GM19328 (cell line): ENCODE measurements around the gene SGIP1.

Experiments
- ATAC-seq: cut with Tn5 transposase; IDR thresholded peaks from one replicate; pipeline ENCODE4 v1.9.1; 2021; ENCODE audit warnings: mild to moderate bottlenecking, moderate library complexity; ENCODE audit not compliant: unreplicated experiment

The SGIP1 gene, protein sequence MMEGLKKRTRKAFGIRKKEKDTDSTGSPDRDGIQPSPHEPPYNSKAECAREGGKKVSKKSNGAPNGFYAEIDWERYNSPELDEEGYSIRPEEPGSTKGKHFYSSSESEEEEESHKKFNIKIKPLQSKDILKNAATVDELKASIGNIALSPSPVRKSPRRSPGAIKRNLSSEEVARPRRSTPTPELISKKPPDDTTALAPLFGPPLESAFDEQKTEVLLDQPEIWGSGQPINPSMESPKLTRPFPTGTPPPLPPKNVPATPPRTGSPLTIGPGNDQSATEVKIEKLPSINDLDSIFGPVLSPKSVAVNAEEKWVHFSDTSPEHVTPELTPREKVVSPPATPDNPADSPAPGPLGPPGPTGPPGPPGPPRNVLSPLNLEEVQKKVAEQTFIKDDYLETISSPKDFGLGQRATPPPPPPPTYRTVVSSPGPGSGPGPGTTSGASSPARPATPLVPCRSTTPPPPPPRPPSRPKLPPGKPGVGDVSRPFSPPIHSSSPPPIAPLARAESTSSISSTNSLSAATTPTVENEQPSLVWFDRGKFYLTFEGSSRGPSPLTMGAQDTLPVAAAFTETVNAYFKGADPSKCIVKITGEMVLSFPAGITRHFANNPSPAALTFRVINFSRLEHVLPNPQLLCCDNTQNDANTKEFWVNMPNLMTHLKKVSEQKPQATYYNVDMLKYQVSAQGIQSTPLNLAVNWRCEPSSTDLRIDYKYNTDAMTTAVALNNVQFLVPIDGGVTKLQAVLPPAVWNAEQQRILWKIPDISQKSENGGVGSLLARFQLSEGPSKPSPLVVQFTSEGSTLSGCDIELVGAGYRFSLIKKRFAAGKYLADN

DNA sequence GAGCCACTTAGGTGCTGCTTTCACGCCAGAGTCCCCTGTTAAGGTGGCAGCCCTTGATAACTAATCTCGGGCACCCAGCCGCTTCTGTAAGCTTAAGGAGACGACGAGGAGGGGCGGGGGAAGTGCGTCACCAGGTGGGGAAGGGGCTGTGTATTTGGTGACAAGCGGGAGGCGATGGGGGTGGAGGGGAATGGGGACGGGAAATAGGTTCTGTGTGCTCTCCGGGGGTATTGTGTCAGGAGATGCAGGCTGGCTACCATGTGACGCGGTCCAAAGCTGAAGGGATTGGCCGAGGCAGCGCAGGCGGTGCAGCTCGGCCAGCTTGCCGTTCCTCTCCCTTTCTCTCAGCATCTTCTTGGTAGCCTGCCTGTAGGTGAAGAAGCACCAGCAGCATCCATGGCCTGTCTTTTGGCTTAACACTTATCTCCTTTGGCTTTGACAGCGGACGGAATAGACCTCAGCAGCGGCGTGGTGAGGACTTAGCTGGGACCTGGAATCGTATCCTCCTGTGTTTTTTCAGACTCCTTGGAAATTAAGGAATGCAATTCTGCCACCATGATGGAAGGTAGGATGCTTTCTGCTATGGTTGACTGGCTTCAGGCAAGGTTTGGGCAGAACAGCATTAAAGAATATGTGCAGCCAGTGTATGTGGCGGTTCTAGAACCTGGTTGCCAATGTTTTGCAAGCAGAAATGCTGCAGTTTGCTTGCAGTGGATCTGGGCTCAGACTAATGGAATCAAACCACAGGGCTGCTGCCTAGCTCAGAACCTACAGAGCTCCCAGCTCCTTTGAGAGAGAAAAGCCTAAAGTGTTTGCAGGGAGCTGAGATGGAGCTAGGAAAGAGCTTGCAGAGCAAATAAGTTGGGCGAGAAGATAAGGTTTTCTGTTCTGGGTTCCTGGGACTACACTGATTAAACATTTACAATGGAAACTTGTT is at the start of gene SGIP1:
SGIP1 (plus strand) TSS at position 350 of the 937 bp plus-strand sequence; CDS start at position 556, 206 bp downstream.
- no peak for ATAC-seq

- no peak for ATAC-seq
Measured at GRCh38 chr1:66489151-66489550, 44.8 kb upstream of the SGIP1 start.

- no peak for ATAC-seq
Measured at GRCh38 chr1:66489972-66490601, 43.9 kb upstream of the SGIP1 start.

DNA sequence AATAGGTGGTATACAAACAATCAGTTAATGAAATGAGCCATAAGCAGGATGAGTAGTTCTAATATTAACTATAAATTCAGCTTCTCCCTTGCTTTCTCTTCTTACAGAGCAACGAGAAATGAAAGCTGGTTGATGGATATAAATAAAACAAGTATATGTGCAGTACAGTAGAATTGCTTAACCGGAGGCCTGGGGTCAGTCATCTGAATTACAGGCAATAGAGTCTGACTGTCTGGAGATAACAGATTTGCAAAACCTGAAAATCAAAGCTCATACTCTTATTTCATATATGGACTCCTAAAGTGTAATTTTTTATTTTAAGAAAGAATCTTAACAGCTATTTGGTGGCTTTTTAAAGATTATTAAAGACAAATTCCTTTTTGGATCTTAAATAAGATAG is 43.1 kb upstream of the SGIP1 start:
- no peak for ATAC-seq

DNA sequence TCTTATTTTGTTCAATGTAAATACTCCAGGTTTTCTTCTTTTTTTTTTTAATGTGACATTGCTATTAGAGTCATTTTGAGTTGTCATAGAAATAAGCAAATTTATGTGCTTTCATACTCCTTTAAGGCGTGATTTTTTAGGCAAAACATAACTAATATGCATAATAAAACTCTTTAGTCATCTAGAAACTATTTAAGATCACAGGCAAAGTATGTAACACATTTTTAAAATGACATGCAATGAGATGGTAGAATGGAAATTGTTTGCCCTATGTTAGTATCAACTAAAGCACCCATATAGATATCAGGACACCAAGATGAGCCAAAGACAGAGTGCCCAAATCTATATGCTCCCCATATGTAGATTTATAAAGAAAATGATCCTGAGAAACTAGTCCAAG is 41.5 kb upstream of the SGIP1 start:
- no peak for ATAC-seq

GRCh38 chr1:66493731-66494130 is 40.2 kb upstream of the SGIP1 start:
- no peak for ATAC-seq

DNA sequence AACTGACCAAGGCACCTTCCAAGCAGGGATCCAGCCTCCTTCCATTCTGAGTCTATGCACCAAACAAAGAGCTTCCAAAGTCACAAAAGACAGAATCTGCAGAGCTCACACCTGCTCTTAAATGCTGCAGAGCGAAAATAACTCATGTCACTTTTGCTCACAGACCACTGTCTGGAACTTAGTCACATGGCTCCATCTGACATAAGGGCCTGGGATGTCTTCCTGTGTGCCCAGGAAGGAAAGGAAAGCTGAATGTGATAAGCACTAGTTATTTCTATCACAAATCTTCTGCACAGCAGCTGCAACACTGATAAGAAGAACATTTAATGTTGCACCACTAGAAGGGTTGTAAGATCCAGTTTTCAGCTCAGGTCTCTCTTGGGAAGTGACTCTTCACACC is 39.5 kb upstream of the SGIP1 start:
- ATAC-seq, result no peak

GRCh38 chr1:66495495-66495894 is 38.5 kb upstream of the SGIP1 start:
- no peak for ATAC-seq

DNA sequence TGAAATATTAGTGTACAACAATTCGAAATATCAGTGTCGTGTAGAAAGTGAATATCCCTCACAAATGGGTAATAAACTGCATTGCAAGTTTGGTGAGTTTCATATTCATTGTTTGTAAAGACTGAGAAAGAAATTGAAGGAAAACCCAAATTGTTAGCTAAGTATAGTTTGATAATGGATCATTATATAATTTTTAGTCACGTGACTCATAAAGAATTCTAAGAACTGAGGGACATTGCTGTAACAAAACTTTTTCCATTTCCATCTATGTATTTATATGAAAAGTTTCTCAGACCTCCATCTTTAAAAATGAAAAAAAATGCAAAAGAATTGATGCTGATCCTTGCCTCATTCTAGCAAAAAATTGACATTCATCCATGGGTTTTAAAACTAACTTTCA is 36.0 kb upstream of the SGIP1 start:
- ATAC-seq, result no peak

DNA sequence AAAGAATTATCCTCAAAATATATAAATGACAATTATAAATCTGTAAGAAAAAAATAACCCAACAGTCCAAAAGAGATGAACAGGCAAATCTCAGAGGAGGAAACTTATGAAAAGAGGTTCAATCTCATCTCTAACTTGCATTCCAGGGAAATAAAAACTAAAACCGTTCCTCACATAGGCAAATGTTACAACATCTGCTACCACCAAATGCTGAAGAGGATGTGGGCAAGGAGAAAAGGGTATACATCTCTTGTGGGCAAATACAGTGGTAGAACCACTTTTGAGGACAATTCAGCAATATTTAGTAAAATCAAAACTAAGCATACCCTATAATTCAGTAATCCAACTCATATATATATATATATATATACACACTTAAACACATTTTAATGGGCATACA is 33.7 kb upstream of the SGIP1 start:
- ATAC-seq, result no peak

- ATAC-seq, result no peak
Measured at GRCh38 chr1:66502086-66502485, 31.9 kb upstream of the SGIP1 start.

GRCh38 chr1:66503841-66504470 is 30.0 kb upstream of the SGIP1 start:
- ATAC-seq, result peak; percentile 61

DNA sequence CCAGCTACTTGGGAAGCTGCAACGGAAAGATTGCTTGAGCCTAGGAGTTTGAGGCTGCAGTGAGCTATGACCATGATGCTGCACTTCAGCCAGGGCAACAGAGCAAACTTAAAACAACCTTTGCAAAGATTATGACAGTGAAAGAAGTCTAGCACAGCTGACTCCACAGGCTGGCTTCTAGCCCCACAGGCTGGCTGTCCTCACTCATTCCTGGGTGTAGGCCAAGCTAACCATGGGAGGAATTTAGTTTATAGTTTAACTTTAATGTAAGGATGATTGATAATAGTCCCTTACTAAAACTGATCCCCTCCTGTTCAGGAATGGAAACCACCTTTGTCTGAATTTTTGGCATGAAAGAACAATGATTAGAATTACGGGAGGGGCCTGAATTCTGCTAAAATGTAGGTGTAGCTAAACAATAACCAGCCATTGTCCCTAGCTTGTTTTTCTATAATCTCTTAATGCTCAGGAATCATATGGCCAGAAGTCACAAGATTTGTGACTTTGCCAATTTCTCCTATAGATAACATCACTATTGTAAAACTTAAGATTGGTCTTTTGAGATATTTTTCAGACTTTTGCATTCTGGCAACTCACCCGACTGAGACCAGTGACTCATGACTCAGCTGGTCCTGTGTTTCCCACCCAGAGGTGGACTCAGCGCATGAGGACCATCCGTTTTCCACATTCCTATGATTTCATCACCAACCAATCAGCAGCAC is 28.1 kb upstream of the SGIP1 start:
- no peak for ATAC-seq

DNA sequence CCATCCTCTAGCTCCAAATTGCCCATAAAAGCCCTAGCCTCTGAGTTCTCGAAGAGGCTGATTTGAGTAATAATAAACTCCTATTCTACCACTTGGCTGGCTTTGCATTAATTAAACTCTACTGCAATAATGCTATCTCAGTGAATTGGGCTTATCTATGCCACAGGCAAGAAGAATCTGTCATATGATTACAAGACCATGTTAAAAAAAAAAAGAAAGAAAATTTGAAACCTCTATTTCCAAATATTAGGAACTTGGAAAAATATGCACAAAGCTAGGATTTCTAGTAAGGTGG is 27.6 kb upstream of the SGIP1 start:
- no peak for ATAC-seq

DNA sequence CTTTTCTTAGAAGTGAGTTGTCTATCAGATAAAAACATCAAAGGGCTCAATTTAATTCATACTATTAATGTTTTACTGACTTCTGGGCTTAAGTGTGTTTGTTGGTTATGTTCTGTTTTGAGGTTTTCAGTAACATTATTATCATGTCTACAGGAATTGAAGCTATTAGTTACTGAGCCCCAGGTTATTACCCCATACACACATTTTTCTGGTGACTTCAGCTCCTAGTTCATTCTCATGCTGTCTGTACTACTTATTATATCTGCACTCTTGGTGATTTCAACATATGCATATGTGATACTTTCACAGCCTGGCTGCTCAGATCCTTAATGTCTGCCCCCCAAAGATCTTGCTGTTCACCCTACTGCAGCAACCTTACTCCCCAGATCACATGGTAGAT is 27.0 kb upstream of the SGIP1 start:
- no peak for ATAC-seq

DNA sequence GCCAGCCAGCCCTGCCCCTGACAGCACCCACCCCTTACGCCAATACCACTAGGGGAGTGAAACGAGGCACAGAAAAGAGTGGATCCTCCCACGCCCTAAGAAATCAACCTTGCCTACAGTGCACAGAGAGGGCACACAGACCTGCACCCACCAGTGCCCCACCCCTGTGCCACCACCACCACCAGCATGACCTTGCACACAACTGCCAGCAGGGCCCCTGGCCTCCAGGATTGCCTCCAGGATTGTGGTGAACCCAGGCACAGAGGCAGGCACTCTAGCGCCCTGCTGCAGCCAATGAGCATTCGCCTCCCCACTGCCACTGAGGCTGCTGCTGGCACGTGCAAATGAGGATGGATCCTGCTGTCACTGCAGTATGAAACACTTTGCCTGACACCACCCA is 23.5 kb upstream of the SGIP1 start:
- ATAC-seq, result no peak

DNA sequence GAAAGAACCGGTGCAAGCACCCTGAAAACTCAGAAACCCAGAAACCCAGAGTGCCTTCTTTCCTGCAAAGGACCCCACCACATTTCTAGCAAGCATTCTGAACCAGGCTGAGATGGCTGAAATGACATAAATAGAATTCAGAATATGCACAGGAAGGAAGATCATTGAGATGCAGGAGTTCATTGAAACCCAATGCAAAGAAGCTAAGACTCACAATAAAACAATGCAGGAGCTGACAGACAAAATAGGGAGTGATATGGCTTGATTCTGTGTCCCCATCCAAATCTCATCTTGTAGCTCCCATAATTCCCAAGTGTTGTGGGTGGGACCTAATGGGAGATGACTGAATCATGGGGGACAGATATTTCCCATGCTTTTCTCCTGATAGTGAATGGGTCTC is 22.8 kb upstream of the SGIP1 start:
- no peak for ATAC-seq

GRCh38 chr1:66517959-66518358 is 16.0 kb upstream of the SGIP1 start:
- ATAC-seq, result no peak

DNA sequence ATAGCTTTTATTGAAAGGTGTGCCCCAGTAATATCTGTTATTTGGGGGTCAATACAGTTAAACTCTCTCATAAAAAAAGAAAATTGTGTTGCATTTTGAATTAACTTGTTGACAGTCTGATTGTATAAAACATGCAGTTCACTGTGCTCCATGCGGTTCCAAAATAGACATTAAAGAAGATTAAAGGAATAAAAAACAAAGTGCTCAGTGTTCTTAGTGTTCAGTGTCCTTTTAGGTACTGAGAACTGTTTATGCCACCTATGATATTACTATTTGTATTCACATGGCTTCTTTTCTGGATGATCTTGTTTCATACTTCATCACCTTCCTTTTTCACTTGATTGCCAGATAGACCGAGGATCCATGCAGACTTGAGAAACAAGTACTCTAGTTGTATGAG is 15.3 kb upstream of the SGIP1 start:
- ATAC-seq, result no peak

GRCh38 chr1:66519992-66520391 is 14.0 kb upstream of the SGIP1 start:
- ATAC-seq, result no peak
